GM12878 (cell line): ENCODE data around the gene PSORS1C1. TPM values are rescaled to one million over a fixed set of nuclear protein-coding genes. Genes with fewer than 3 reads are reported as not detected.

Experiments
- ATAC-seq: fragments of 200-7000 bp; cut with Tn5 transposase; 3 replicates; pipeline ENCODE4 v1.9.1; 2020; ENCODE audit warnings: mild to moderate bottlenecking, moderate library complexity
- BruUV-seq: library from RNA; stranded (reverse); fragments of 400-500 nt; replicated peaks from 2 replicates; lab custom pipeline; 2021; lab: Mats Ljungman, UMichigan
- CTCF ChIA-PET: fragments of 300-600 bp; sonication (Branson Sonifier 250); formaldehyde crosslinking; extraction: SDS; loops from one replicate; lab custom pipeline; 2021; ENCODE audit warnings: inconsistent platforms; lab: Yijun Ruan, JAX
- POLR2A ChIA-PET: fragments of 350-600 bp; formaldehyde crosslinking; extraction: SDS; loops from one replicate; lab custom pipeline; 2021; ENCODE audit warnings: inconsistent platforms; lab: Charles Lee
- RAD21 ChIA-PET: fragments of 300-600 bp; sonication (Branson Sonifier 250); formaldehyde crosslinking; loops from one replicate; lab custom pipeline; 2023; ENCODE audit warnings: antibody characterized with exemption; ENCODE audit not compliant: unreplicated experiment; lab: Charles Lee
- SMC1A ChIA-PET: fragments of 300-600 bp; sonication (Branson Sonifier 250); formaldehyde crosslinking; loops from one replicate; lab custom pipeline; 2023; ENCODE audit not compliant: unreplicated experiment, uncharacterized antibody; lab: Charles Lee
- DNase-seq: peaks from one replicate; pipeline ENCODE4 v3.0.0-alpha.2; 2011; ENCODE audit warnings: low read depth, low spot score
- FAIRE-seq: peaks from 3 replicates; lab custom pipeline; 2011; peaks lifted over from hg19 to GRCh38; lab: Jason Lieb, UNC
- H2AFZ ChIP-seq: 2 replicates; pipeline ENCODE4 v1.6.0; 2011; ENCODE audit warnings: low read depth, low read length, control low read depth; ENCODE audit not compliant: control insufficient read depth
- H3K27ac ChIP-seq: 2 replicates; pipeline ENCODE4 v1.5.1; 2011; ENCODE audit warnings: control low read depth; ENCODE audit not compliant: control insufficient read depth, insufficient read depth
- H3K27me3 ChIP-seq, 2 experiments: replicated peaks in 1 of 2; 2 replicates each; pipeline versions ENCODE4 v1.6.0 to v1.6.1; 2011; ENCODE audit warnings: low read length in 1 of 2; ENCODE audit not compliant: control insufficient read depth in 2 of 2, insufficient read depth in 2 of 2
- H3K36me3 ChIP-seq, 2 experiments: 2 replicates each; pipeline ENCODE4 v1.5.1; 2011; ENCODE audit warnings: low read length in 1 of 2; ENCODE audit not compliant: control insufficient read depth in 2 of 2, insufficient read depth in 2 of 2
- H3K4me1 ChIP-seq: 2 replicates; pipeline ENCODE4 v1.6.1; 2011; ENCODE audit warnings: mild to moderate bottlenecking, low read length, moderate library complexity, mixed read lengths; ENCODE audit not compliant: control insufficient read depth, insufficient read depth
- H3K4me2 ChIP-seq: 2 replicates; pipeline ENCODE4 v1.6.0; 2011; ENCODE audit warnings: control low read depth; ENCODE audit not compliant: control insufficient read depth, insufficient read depth
- H3K4me3 ChIP-seq: fragments of 200-600 bp; sonication (generic); 2 replicates; pipeline ENCODE4 v1.5.1; 2016
- H3K79me2 ChIP-seq: 2 replicates; pipeline ENCODE4 v1.6.0; 2011; ENCODE audit warnings: low read length; ENCODE audit not compliant: control insufficient read depth, insufficient read depth
- H3K9ac ChIP-seq: 2 replicates; pipeline ENCODE4 v1.8.0; 2011; ENCODE audit warnings: low read length, control low read depth, mixed read lengths; ENCODE audit not compliant: control insufficient read depth, insufficient read depth
- H3K9me3 ChIP-seq: replicated peaks from 3 replicates; pipeline ENCODE4 v1.5.1; 2011; ENCODE audit warnings: mild to moderate bottlenecking, low read length; ENCODE audit not compliant: control insufficient read depth, insufficient read depth
- H4K20me1 ChIP-seq: 2 replicates; pipeline ENCODE4 v1.6.0; 2011; ENCODE audit not compliant: control insufficient read depth, insufficient read depth
- ATF7 ChIP-seq: fragments of 450-650 bp; IDR thresholded peaks from 2 replicates; pipeline ENCODE4 v1.6.1; 2016; ENCODE audit warnings: low read depth, mild to moderate bottlenecking
- CREB1 ChIP-seq: IDR thresholded peaks from 2 replicates; pipeline ENCODE4 v1.6.1; 2012; ENCODE audit warnings: low read depth, mild to moderate bottlenecking, inconsistent platforms
- DPF2 ChIP-seq: fragments of 450-650 bp; IDR thresholded peaks from 2 replicates; pipeline ENCODE4 v1.6.1; 2017; ENCODE audit warnings: mild to moderate bottlenecking
- HDAC2 ChIP-seq: fragments of 200-600 bp; sonication (generic); IDR thresholded peaks from 2 replicates; pipeline ENCODE4 v1.6.1; 2017
- MYB ChIP-seq: fragments of 150-350 bp; IDR thresholded peaks from 2 replicates; pipeline ENCODE4 v1.6.1; 2014; ENCODE audit warnings: mild to moderate bottlenecking, low read depth, low read length, borderline replicate concordance
- RFX5 ChIP-seq: IDR thresholded peaks from 2 replicates; pipeline ENCODE4 v1.6.1; 2011; ENCODE audit warnings: low read depth, low read length, improper control_type of control experiment
- SMARCA5 ChIP-seq: fragments of 450-650 bp; IDR thresholded peaks from 2 replicates; pipeline ENCODE4 v1.6.1; 2017; ENCODE audit warnings: mild to moderate bottlenecking
- SREBF2 ChIP-seq: IDR thresholded peaks from 2 replicates; pipeline ENCODE4 v1.6.1; 2012; ENCODE audit warnings: mild to moderate bottlenecking, low read length
- WGBS: methylation state at CpG from one replicate; pipeline ENCODE4 v1.1.6; 2016; ENCODE audit warnings: low lambda C conversion rate; ENCODE audit not compliant: insufficient replicate concordance, insufficient coverage; ENCODE audit errors: missing lambda C conversion rate; 5-methylcytosine and 5-hydroxymethylcytosine counted together
- in situ Hi-C: fragments of 300-500 bp; cut with MboI; formaldehyde crosslinking; loops from 9 replicates; pipeline ENCODE4 v1.14.3; 2018; ENCODE audit warnings: mixed read lengths
- intact Hi-C: fragments of 100-400 bp; cut with micrococcal nuclease; formaldehyde crosslinking; loops from one replicate; pipeline ENCODE4 v1.14.2; 2022; ENCODE audit not compliant: unreplicated experiment
- polyA plus RNA-seq, 11 experiments: library from polyadenylated mRNA; depleted of rRNA in 4 of 11; unstranded in 6 of 11; stranded (reverse) in 5 of 11; fragments of >200 nt; fragmentation: Nextera tagmentation in 4 of 11; fragmentation: Illumina TruSeq in 1 of 11; extraction: Ambion mirVana in 4 of 11; extraction: Trizol in 1 of 11; gene quantifications; 1 replicate in 1 of 11; 2 replicates in 10 of 11; pipeline versions ENCODE4 v1.2.1 to v1.2.3, GENCODE V29; 2011 to 2016; ENCODE audit warnings: inconsistent platforms in 2 of 11, missing spikeins in 2 of 11, low read depth in 1 of 11
- total RNA-seq, 4 experiments: library from RNA; depleted of rRNA in 3 of 4; stranded (reverse); fragments of >200 nt in 3 of 4; fragmentation: Illumina TruSeq in 1 of 4; extraction: Trizol in 1 of 4; gene quantifications; 2 replicates each; pipeline versions ENCODE4 v1.2.1 to v1.2.3, GENCODE V29; 2013 to 2021
- TF ChIP-seq, protein P1 (sequence below): fragments of 450-650 bp; IDR thresholded peaks from 2 replicates; pipeline ENCODE4 v1.6.1; 2017; ENCODE audit warnings: mild to moderate bottlenecking
- TF ChIP-seq, protein P2 (sequence below): fragments of 450-650 bp; IDR thresholded peaks from 2 replicates; pipeline ENCODE4 v1.6.1; 2017; ENCODE audit warnings: low read depth, mild to moderate bottlenecking, moderate library complexity

Gene PSORS1C1
- total and polyA plus RNA-seq, 10 of the 15 experiments (the other 5 are each of a cell fraction or from before 2014, with no cell fraction given) = 0.13 to 1.00 (median 0.20) TPM; not detected in 5

DNA sequence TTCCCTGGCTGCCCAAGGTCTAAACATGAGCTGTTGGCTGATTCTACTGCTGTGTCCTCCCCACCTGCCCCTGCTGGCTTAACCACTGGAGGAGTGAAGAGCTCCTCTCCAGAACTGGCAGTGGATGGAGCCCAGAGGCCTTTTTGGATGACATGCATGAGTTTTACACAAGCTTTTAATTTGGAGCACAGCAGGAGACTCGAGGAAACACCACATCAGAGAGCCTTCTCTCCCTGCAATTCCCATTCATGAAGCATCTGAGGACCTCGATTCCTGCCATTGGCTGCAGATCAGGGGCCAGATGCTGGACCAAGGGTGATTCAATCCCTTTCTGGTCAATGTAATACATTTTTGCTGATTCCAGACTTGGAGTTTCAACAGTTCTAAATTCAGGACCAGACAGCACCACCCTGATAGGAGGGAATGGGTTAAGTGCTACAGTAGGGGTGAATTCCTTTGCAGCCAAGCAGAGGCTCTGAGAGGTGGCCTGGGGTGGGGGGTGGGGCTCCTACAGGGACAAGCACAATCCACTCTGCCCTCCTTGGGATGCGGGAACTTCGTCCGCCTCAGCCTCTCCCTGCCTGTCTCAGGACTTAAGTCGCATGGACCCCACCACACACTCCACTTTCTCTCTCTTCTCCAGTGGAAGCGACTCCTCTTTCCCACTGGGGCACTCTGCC is 599 bp upstream of the PSORS1C1 start:
- CTCF ChIA-PET = interaction anchor here (1.3 kb wide), 1 partner anchor 22 kb away, joined by 3 read pairs; no protein-coding TSS in a partner anchor
- Histone ChIP-seq H3K4me1 (no peaks in the 10 kb centered on the region), H3K4me2 (no peak overlapping the region), H3K27me3 (peaks cover 3 to 4% of the 10 kb centered on the region in 2 experiments; a peak in 3 of 4 replicates), H2AFZ (no peak overlapping the region), H3K4me3 (no peak overlapping the region), H3K27ac (no peak overlapping the region), H3K79me2 (no peaks in the 10 kb centered on the region), H3K9me3 (no peaks in the 10 kb centered on the region), H4K20me1 (no peaks in the 10 kb centered on the region), H3K9ac (no peak overlapping the region), H3K36me3 (no peaks in the 10 kb centered on the region)
- POLR2A ChIA-PET = no interaction called here
- SMC1A ChIA-PET = no interaction called here
- TF ChIP-seq DPF2 (no peak), RFX5 (no peak), HDAC2 (no peak), SREBF2 (no peak), SMARCA5 (no peak), MYB (no peak), ATF7 (no peak), CREB1 (no peak)
- TF ChIP-seq, protein P1, sequence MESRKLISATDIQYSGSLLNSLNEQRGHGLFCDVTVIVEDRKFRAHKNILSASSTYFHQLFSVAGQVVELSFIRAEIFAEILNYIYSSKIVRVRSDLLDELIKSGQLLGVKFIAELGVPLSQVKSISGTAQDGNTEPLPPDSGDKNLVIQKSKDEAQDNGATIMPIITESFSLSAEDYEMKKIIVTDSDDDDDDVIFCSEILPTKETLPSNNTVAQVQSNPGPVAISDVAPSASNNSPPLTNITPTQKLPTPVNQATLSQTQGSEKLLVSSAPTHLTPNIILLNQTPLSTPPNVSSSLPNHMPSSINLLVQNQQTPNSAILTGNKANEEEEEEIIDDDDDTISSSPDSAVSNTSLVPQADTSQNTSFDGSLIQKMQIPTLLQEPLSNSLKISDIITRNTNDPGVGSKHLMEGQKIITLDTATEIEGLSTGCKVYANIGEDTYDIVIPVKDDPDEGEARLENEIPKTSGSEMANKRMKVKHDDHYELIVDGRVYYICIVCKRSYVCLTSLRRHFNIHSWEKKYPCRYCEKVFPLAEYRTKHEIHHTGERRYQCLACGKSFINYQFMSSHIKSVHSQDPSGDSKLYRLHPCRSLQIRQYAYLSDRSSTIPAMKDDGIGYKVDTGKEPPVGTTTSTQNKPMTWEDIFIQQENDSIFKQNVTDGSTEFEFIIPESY = no peak
- TF ChIP-seq, protein P2, sequence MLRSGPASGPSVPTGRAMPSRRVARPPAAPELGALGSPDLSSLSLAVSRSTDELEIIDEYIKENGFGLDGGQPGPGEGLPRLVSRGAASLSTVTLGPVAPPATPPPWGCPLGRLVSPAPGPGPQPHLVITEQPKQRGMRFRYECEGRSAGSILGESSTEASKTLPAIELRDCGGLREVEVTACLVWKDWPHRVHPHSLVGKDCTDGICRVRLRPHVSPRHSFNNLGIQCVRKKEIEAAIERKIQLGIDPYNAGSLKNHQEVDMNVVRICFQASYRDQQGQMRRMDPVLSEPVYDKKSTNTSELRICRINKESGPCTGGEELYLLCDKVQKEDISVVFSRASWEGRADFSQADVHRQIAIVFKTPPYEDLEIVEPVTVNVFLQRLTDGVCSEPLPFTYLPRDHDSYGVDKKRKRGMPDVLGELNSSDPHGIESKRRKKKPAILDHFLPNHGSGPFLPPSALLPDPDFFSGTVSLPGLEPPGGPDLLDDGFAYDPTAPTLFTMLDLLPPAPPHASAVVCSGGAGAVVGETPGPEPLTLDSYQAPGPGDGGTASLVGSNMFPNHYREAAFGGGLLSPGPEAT = no peak
- intact Hi-C loops (no loop called here), in situ Hi-C loops (no loop called here)
- RAD21 ChIA-PET = interaction anchor here (1.0 to 1.3 kb wide), 2 partner anchors 13 to 25 kb away, joined by 3 read pairs; no protein-coding TSS in a partner anchor
- 28% methylated on average over 7 of the region's 7 CpGs for WGBS
- FAIRE-seq (no peak), DNase-seq (no peak), ATAC-seq (no peak)
- BruUV-seq = no TSS peak
